A549 (cell line): Measurements from ENCODE around the gene RPN2. TPM values are rescaled to one million over a fixed set of nuclear protein-coding genes. Genes with fewer than 3 reads are reported as not detected.

Experiments
- ATAC-seq, 2 experiments: fragments of 200-7000 bp in 1 of 2; fragments of >200 bp in 1 of 2; cut with Nextera tagmentation in 1 of 2; cut with Tn5 transposase in 1 of 2; 3 replicates each; pipeline versions ENCODE4 v1.8.0 to v1.9.1; 2018 to 2020; ENCODE audit warnings: mild to moderate bottlenecking in 1 of 2, moderate library complexity in 1 of 2
- CTCF ChIA-PET: fragments of 300-600 bp; sonication (Branson Sonifier 250); formaldehyde crosslinking; extraction: SDS; loops from one replicate; lab custom pipeline; 2021; ENCODE audit warnings: antibody characterized with exemption, inconsistent platforms; lab: Yijun Ruan, JAX
- POLR2A ChIA-PET: fragments of 350-600 bp; formaldehyde crosslinking; extraction: SDS; loops from one replicate; lab custom pipeline; 2021; ENCODE audit warnings: antibody characterized with exemption, inconsistent platforms; lab: Yijun Ruan, JAX
- DNase-seq, 2 experiments: peaks; one replicate each; pipeline versions ENCODE4 v3.0.0 to v3.0.0-alpha.2; 2011 to 2016; ENCODE audit warnings: low read depth in 1 of 2, low spot score in 1 of 2
- FAIRE-seq: peaks from 2 replicates; lab custom pipeline; 2011; peaks lifted over from hg19 to GRCh38; lab: Jason Lieb, UNC
- H3K27ac ChIP-seq, 2 experiments: fragments of >200 bp; sonication (Bioruptor Twin); formaldehyde crosslinking; 3 replicates each; pipeline ENCODE4 v1.5.1; 2016 to 2017
- H3K4me1 ChIP-seq: fragments of >200 bp; sonication (Bioruptor Twin); formaldehyde crosslinking; 3 replicates; pipeline ENCODE4 v1.6.1; 2016
- H3K4me2 ChIP-seq: fragments of >200 bp; sonication (Bioruptor Twin); formaldehyde crosslinking; 3 replicates; pipeline ENCODE4 v1.6.1; 2016
- H3K4me3 ChIP-seq: fragments of >200 bp; sonication (Bioruptor Twin); formaldehyde crosslinking; 3 replicates; pipeline ENCODE4 v1.5.1; 2016
- H3K9me3 ChIP-seq: fragments of >200 bp; sonication (Bioruptor Twin); formaldehyde crosslinking; 3 replicates; pipeline ENCODE4 v1.6.1; 2016
- CBX2 ChIP-seq: fragments of 200-600 bp; sonication (generic); IDR thresholded peaks from 2 replicates; pipeline ENCODE4 v1.6.1; 2016; ENCODE audit warnings: low read depth, mild to moderate bottlenecking, borderline replicate concordance
- CEBPB ChIP-seq, 2 experiments: fragments of >200 bp in 1 of 2; sonication (Bioruptor Twin) in 1 of 2; formaldehyde crosslinking in 1 of 2; IDR thresholded peaks; 2 replicates each; pipeline ENCODE4 v1.6.1; 2012 to 2016
- ESRRA ChIP-seq: fragments of 150-350 bp; IDR thresholded peaks from 2 replicates; pipeline ENCODE4 v1.6.1; 2014; ENCODE audit warnings: mild to moderate bottlenecking, low read length, borderline replicate concordance
- FOSB ChIP-seq: fragments of 250-450 bp; sonication (Bioruptor Pico); IDR thresholded peaks from 2 replicates; pipeline ENCODE4 v1.5.0; 2020; ENCODE audit warnings: mild to moderate bottlenecking, moderate library complexity
- FOXS1 ChIP-seq: fragments of 250-450 bp; sonication (Bioruptor Pico); IDR thresholded peaks from 2 replicates; pipeline ENCODE4 v1.5.0; 2020; ENCODE audit warnings: mild to moderate bottlenecking, moderate library complexity
- GATA3 ChIP-seq: IDR thresholded peaks from 2 replicates; pipeline ENCODE4 v1.6.1; 2012; ENCODE audit warnings: borderline replicate concordance
- HOXA7 ChIP-seq: fragments of 250-450 bp; sonication (Bioruptor Pico); IDR thresholded peaks from 2 replicates; pipeline ENCODE4 v1.5.0; 2020; ENCODE audit warnings: mild to moderate bottlenecking, moderate library complexity
- HOXB5 ChIP-seq: fragments of 250-450 bp; sonication (Bioruptor Pico); IDR thresholded peaks from 2 replicates; pipeline ENCODE4 v1.5.0; 2020; ENCODE audit warnings: mild to moderate bottlenecking, moderate library complexity
- JUNB ChIP-seq: fragments of >200 bp; sonication (Bioruptor Twin); formaldehyde crosslinking; IDR thresholded peaks from 2 replicates; pipeline ENCODE4 v1.6.1; 2016
- KDM5A ChIP-seq: fragments of 200-600 bp; sonication (generic); IDR thresholded peaks from 2 replicates; pipeline ENCODE4 v1.6.1; 2016; ENCODE audit warnings: antibody characterized with exemption, mild to moderate bottlenecking
- MAFK ChIP-seq: fragments of 450-650 bp; IDR thresholded peaks from 2 replicates; pipeline ENCODE4 v1.6.1; 2014; ENCODE audit not compliant: partially characterized antibody
- MAX ChIP-seq: IDR thresholded peaks from 2 replicates; pipeline ENCODE4 v1.6.1; 2012
- PHF8 ChIP-seq: fragments of 200-600 bp; sonication (generic); IDR thresholded peaks from 2 replicates; pipeline ENCODE4 v1.6.1; 2016; ENCODE audit warnings: low read depth, mild to moderate bottlenecking, antibody characterized with exemption, moderate library complexity, borderline replicate concordance
- POLR2A ChIP-seq: IDR thresholded peaks from 2 replicates; pipeline ENCODE4 v1.6.1; 2012; ENCODE audit warnings: mild to moderate bottlenecking, low read length
- POLR2AphosphoS2 ChIP-seq: conservative IDR thresholded peaks from 2 replicates; pipeline ENCODE4 v1.6.1; 2012; ENCODE audit warnings: low read length, improper control_type of control experiment, inconsistent platforms
- RCOR1 ChIP-seq: fragments of 150-350 bp; IDR thresholded peaks from 2 replicates; pipeline ENCODE4 v1.6.1; 2014; ENCODE audit warnings: antibody characterized with exemption, low read length, low read depth
- SMC3 ChIP-seq: fragments of >200 bp; sonication (Bioruptor Twin); formaldehyde crosslinking; IDR thresholded peaks from 3 replicates; pipeline ENCODE4 v1.6.1; 2018; ENCODE audit warnings: inconsistent platforms
- SREBF2 ChIP-seq: fragments of 450-650 bp; IDR thresholded peaks from 2 replicates; pipeline ENCODE4 v1.6.1; 2014; ENCODE audit warnings: mild to moderate bottlenecking, moderate library complexity
- TFCP2L1 ChIP-seq: fragments of 250-450 bp; sonication (Bioruptor Pico); IDR thresholded peaks from 2 replicates; pipeline ENCODE4 v1.5.0; 2021; ENCODE audit warnings: mild to moderate bottlenecking
- TP53 ChIP-seq: fragments of 250-450 bp; sonication (Bioruptor Pico); IDR thresholded peaks from 2 replicates; pipeline ENCODE4 v1.5.0; 2021; ENCODE audit warnings: mild to moderate bottlenecking, moderate library complexity
- ZFP36 ChIP-seq: fragments of 450-650 bp; IDR thresholded peaks from 2 replicates; pipeline ENCODE4 v1.6.1; 2014; ENCODE audit warnings: borderline replicate concordance; ENCODE audit not compliant: partially characterized antibody
- WGBS: methylation state at CpG from one replicate; pipeline ENCODE4 v1.1.6; 2017; ENCODE audit errors: missing lambda C conversion rate; 5-methylcytosine and 5-hydroxymethylcytosine counted together
- polyA plus RNA-seq, 4 experiments: library from polyadenylated mRNA; depleted of rRNA in 3 of 4; stranded (reverse); fragments of >200 nt; fragmentation: RNase III in 1 of 4; extraction: RNeasy Plus Mini Kit Qiagen cat#74134 plus additional on column Dnase treatment in 1 of 4; gene quantifications; 2 replicates in 3 of 4; 3 replicates in 1 of 4; pipeline ENCODE4 v1.2.3, GENCODE V29; 2011 to 2017
- TF ChIP-seq, protein P1 (sequence below): fragments of 450-650 bp; IDR thresholded peaks from 2 replicates; pipeline ENCODE4 v1.6.1; 2014; ENCODE audit warnings: antibody characterized with exemption

The RPN2 gene
- polyA plus RNA-seq, 2 of the 4 experiments (the other 2 are of a cell fraction) = 282 to 391 TPM

DNA sequence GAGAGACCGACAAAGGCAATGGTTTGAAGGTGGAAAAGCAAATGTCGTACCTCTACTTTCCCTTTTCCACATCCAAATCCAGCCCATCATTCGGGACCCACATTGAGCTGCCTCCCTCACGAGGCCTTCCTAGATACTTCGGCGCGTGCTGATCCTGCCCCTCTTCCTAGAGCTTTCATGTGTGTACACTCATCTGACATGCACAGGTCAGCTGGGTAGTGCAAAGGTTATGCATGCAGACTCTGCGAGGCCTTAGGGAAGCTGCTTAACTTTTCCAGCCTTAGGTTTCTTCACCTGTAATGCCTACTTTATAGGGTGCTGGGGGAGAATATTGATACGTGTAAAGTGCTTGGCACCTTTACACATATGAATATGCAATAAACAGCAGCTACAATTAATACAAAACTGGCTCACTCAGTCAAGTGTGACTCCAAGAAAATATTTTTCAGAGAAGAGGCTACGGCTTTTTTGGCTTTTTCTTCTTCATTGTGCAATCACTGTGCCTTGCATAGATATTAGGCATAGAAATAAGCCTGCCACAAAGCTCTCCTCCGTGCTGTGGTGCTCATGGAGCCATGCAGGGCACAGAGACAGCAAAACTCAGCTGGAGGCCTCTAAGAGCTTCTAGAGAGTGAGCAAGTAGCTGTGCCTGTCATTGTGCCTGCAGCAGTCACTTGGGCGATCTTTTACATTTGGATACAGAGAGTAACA is 106.7 kb downstream of the RPN2 start:
- Histone ChIP-seq H3K4me1 (peaks cover 15% of the 10 kb centered on the region), H3K4me2 (no peak overlapping the region), H3K9me3 (no peaks in the 10 kb centered on the region), H3K27ac (0 out of 6 replicates have a peak overlapping the region, but pooled peaks of 1 of the 2 experiments have one; percentile 14), H3K4me3 (no peak overlapping the region)
- WGBS = 86% methylated on average over 12 of the region's 12 CpGs
- ChIA-PET CTCF (interaction anchor here (1.0 to 12.7 kb wide), 4 partner anchors 16 to 249 kb away, joined by 4 to 113 read pairs (median 54); no protein-coding TSS in a partner anchor), POLR2A (no interaction called here)
- no peak for FAIRE-seq
- no peak for ATAC-seq
- TF ChIP-seq FOSB (CRISPR knock-in tag) (no peak), CEBPB (IDR thresholded peaks at IDR 0.05) (0 out of 4 replicates have a peak, but pooled peaks of 1 of the 2 experiments have one; percentile 15)
- DNase-seq = no peak

GRCh38 chr20:37288091-37288490 is 109.0 kb downstream of the RPN2 start:
- Histone ChIP-seq H3K4me2 (no peak overlapping the region), H3K4me3 (no peak overlapping the region), H3K9me3 (peaks cover 4% of the 10 kb centered on the region; the same call in 1 of the 3 replicates), H3K27ac (no peak overlapping the region; a peak in 1 of 6 replicates), H3K4me1 (peaks cover 17% of the 10 kb centered on the region)
- TF ChIP-seq SREBF2 (no peak), MAFK (no peak), HOXB5 (no peak), MAX (no peak), GATA3 (no peak), FOXS1 (CRISPR knock-in tag) (no peak), ZFP36 (no peak), TP53 (CRISPR knock-in tag) (no peak), POLR2AphosphoS2 (no peak), PHF8 (no peak), JUNB (no peak), ESRRA (no peak), POLR2A (no peak), FOSB (CRISPR knock-in tag) (no peak), CBX2 (no peak), SMC3 (no peak), KDM5A (no peak)
- TF ChIP-seq, protein P1, sequence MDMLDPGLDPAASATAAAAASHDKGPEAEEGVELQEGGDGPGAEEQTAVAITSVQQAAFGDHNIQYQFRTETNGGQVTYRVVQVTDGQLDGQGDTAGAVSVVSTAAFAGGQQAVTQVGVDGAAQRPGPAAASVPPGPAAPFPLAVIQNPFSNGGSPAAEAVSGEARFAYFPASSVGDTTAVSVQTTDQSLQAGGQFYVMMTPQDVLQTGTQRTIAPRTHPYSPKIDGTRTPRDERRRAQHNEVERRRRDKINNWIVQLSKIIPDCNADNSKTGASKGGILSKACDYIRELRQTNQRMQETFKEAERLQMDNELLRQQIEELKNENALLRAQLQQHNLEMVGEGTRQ = no peak
- POLR2A ChIA-PET = no interaction called here
- no peak for DNase-seq
- no peak for FAIRE-seq
- no peak for ATAC-seq
- CTCF ChIA-PET = interaction anchor here (1.3 to 12.7 kb wide), 5 partner anchors 8 to 96 kb away, joined by 3 to 113 read pairs (median 12); no protein-coding TSS in a partner anchor
- WGBS = 88% methylated on average over 4 of the region's 4 CpGs

- CTCF ChIA-PET = interaction anchor here (0.9 to 10.3 kb wide), 6 partner anchors 13 to 244 kb away, joined by 3 to 113 read pairs (median 8); no protein-coding TSS in a partner anchor
- H3K27ac ChIP-seq = peak overlapping the region; percentile 96 to 97
- POLR2A ChIA-PET = interaction anchor here (0.5 to 1.7 kb wide), 9 partner anchors 8 to 832 kb away, joined by 3 to 10 read pairs (median 4); no protein-coding TSS in a partner anchor
- DNase-seq = no peak
- 5% methylated on average over 21 of the region's 21 CpGs for WGBS
- TF ChIP-seq TFCP2L1 (no peak), HOXA7 (CRISPR knock-in tag) (no peak), RCOR1 (no peak)
- TF ChIP-seq, all 56 proteins: peak for 0
- Histone ChIP-seq H3K4me3 (peak overlapping the region; percentile 66), H3K9me3 (peaks cover 4% of the 10 kb centered on the region; the same call in 1 of the 3 replicates), H3K4me1 (peaks cover 35% of the 10 kb centered on the region), H3K4me2 (peak overlapping the region; percentile 72)
- ATAC-seq (no peak), FAIRE-seq (no peak)
These were observed 111.2 kb downstream of the RPN2 start for GRCh38 chr20:37290158-37290810.

Other genes with a start within 250 kb of the RPN2 start
- 9.8 and 10.0 TPM in 2 replicates for gene SAMHD1, start 227.6 kb upstream of the RPN2 start, polyA plus RNA-seq (2011; rRNA removed)
- gene SAMHD1, start 227.6 kb upstream of the RPN2 start, polyA plus RNA-seq (2017; fragmentation: RNase III; extraction: RNeasy Plus Mini Kit Qiagen cat#74134 plus additional on column Dnase treatment) = 11.1 to 13.0 TPM (median 11.7 TPM) in 3 replicates
- gene RBL1, start 83.3 kb upstream of the RPN2 start, polyA plus RNA-seq (2011; rRNA removed) = 12.2 and 17.1 TPM in 2 replicates
- gene RBL1, start 83.3 kb upstream of the RPN2 start, polyA plus RNA-seq (2017; fragmentation: RNase III; extraction: RNeasy Plus Mini Kit Qiagen cat#74134 plus additional on column Dnase treatment) = 10.2 to 12.1 TPM (median 10.8 TPM) in 3 replicates
- gene MROH8, start 218 bp downstream of the RPN2 start, polyA plus RNA-seq (2011; rRNA removed) = 3.3 and 3.9 TPM in 2 replicates
- gene MROH8, start 218 bp downstream of the RPN2 start, polyA plus RNA-seq (2017; fragmentation: RNase III; extraction: RNeasy Plus Mini Kit Qiagen cat#74134 plus additional on column Dnase treatment) = 1.3 to 1.8 TPM (median 1.4 TPM) in 3 replicates
- gene GHRH, start 82.5 kb downstream of the RPN2 start, polyA plus RNA-seq (2011; rRNA removed) = not detected in 2 replicates
- not detected in 3 replicates for gene GHRH, start 82.5 kb downstream of the RPN2 start, polyA plus RNA-seq (2017; fragmentation: RNase III; extraction: RNeasy Plus Mini Kit Qiagen cat#74134 plus additional on column Dnase treatment)
- gene MANBAL, start 110.3 kb downstream of the RPN2 start, polyA plus RNA-seq (2011; rRNA removed) = 104 and 131 TPM in 2 replicates
- gene MANBAL, start 110.3 kb downstream of the RPN2 start, polyA plus RNA-seq (2017; fragmentation: RNase III; extraction: RNeasy Plus Mini Kit Qiagen cat#74134 plus additional on column Dnase treatment) = 95.3 to 102 TPM (median 95.9 TPM) in 3 replicates
- 154 and 212 TPM in 2 replicates for gene SRC, start 166.8 kb downstream of the RPN2 start, polyA plus RNA-seq (2011; rRNA removed)
- gene SRC, start 166.8 kb downstream of the RPN2 start, polyA plus RNA-seq (2017; fragmentation: RNase III; extraction: RNeasy Plus Mini Kit Qiagen cat#74134 plus additional on column Dnase treatment) = 133 to 139 TPM (median 134 TPM) in 3 replicates